ENCODE data around the gene RBM18. TPM values are rescaled to one million over a fixed set of nuclear protein-coding genes. Genes with fewer than 3 reads are reported as not detected.

Gene RBM18
- total RNA-seq, 1 donor from 2014 or later, result 7.3 TPM

DNA sequence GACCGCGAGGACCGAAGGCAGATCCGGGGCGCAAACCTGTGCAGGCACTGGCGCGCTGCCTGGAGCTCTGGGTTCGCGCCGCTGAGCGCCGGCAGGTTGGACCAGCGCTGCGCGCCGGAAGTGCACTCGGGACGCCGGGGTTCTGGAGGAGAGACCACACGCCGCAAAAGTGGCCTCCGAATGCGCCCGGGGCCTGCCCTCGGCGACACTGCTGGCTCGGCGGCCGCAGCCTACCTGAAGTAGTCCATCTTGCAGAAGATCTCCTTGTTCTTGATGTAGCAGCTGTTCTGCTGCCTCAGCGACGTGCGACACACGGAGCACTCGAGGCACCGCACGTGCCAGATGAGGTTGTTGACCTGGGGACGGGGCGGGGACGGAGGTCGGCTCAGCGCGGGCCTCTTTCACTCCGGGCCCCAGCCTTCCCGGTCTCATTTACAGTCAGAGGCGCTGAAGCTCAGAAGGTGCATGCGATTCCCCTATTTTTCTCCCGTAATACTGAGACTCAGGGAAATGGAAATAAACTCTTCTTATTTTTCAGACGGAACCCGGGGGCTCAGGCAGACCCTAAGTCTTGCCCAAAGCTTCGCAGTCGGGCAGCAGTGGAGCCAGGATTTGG, 38.4 kb downstream of the RBM18 start:
- Histone ChIP-seq H3K27ac (ENCODE audit: low read depth, low read length) (no peak overlapping the region), H3K4me3 (ENCODE audit: low read length in 3 of 3) (peak overlapping the region in 2 of 3 donors; percentile 20 to 52), H3K9me3 (ENCODE audit: control insufficient read depth in 3 of 3, low read length in 3 of 3) (no peaks in the 10 kb centered on the region)

DNA sequence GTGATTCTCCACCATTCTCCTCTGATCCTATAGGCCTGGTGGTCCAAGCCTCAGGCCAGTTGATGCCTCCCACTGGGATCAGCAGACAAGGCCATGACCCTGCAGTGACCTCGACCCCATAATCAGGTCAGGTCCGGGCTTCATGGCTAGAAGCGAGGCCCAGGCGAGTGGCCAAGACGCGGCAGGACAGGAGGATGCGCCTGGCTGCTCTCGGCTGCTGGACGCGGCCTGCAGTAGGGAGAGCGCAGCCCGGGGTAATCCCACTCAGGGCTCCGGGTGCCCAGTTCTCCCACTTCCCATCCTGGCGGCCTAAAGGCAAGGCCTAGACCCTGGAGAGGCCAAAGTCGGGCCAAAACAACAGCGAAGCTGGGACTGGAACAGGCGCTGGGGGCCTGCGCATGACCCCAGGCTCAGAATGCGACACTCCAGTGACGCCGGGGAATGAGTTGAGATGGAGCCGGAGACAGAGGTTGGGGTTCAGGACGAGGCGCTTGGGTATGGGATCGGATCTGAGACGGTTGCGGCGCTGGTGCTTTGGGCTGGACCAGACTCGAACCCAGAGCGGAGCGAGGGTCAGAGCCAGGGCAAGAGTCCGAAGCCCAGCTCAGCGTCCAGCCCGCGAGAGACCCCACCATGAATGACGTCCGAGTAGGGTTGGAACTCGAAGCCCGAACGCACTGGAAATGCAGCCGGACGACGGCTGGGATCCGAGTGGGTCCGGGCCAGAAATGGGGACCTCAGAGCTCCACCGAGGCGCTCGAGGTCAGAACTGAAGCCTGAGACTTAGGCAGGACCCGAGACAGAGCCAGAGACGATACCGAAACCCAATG, 39.1 kb downstream of the RBM18 start:
- peaks cover 4 to 15% (median 15%) of the 10 kb centered on the region in 3 donors for H3K4me1 ChIP-seq (ENCODE audit: control insufficient read depth in 3 of 3, insufficient read depth in 3 of 3, low read length in 3 of 3)
- no peak overlapping the region for H3K9ac ChIP-seq (ENCODE audit: low read depth in 1 of 3, low read length in 3 of 3)
- no peaks in the 10 kb centered on the region for H3K36me3 ChIP-seq (ENCODE audit: control insufficient read depth in 3 of 3, insufficient read depth in 3 of 3, low read length in 3 of 3)
- no peaks in the 10 kb centered on the region for H3K9me3 ChIP-seq (ENCODE audit: control insufficient read depth in 3 of 3, low read length in 3 of 3)
- H3K27me3 ChIP-seq (ENCODE audit: control insufficient read depth in 3 of 3, insufficient read depth in 3 of 3, low read length in 3 of 3), result peaks cover 81 to 93% (median 88%) of the 10 kb centered on the region in 3 donors
- H3K27ac ChIP-seq (ENCODE audit: low read depth, low read length), result no peak overlapping the region
- H3K4me3 ChIP-seq (ENCODE audit: low read length in 3 of 3), result peak overlapping the region in 1 of 3 donors; percentile 22

More for the DNA sequence above, 38.4 kb downstream of the RBM18 start:
- Histone ChIP-seq H3K9ac (ENCODE audit: low read depth in 1 of 3, low read length in 3 of 3) (peak overlapping the region in 1 of 3 donors; percentile 40), H3K27me3 (ENCODE audit: control insufficient read depth in 3 of 3, insufficient read depth in 3 of 3, low read length in 3 of 3) (peaks cover 78 to 93% (median 87%) of the 10 kb centered on the region in 3 donors), H3K4me1 (ENCODE audit: control insufficient read depth in 3 of 3, insufficient read depth in 3 of 3, low read length in 3 of 3) (peaks cover 3 to 15% (median 14%) of the 10 kb centered on the region in 3 donors), H3K36me3 (ENCODE audit: control insufficient read depth in 3 of 3, insufficient read depth in 3 of 3, low read length in 3 of 3) (no peaks in the 10 kb centered on the region)

DNA sequence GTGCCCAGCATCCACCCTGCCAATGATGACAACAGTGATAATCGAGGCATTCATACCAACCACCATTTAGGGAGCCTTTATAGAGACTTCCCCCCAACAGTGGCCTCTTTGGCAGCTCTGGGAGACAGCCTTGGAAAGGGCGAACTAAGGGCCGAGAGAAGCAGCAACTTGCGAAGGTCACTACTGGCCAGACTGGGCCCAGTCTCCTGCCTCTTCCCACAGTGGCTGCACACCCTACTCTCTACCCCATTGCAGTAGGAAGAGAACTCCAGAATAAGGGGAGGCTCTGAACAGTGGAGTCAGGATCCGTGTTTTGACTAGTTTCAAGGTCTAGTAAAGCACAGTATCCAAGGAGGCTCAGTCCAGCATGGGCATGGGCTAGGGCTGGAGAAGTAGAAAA, 41.2 kb downstream of the RBM18 start:
- Histone ChIP-seq H3K27ac (ENCODE audit: low read depth, low read length) (no peak overlapping the region), H3K9ac (ENCODE audit: low read depth in 1 of 3, low read length in 3 of 3) (no peak overlapping the region), H3K4me1 (ENCODE audit: control insufficient read depth in 3 of 3, insufficient read depth in 3 of 3, low read length in 3 of 3) (peaks cover 24 to 34% (median 31%) of the 10 kb centered on the region in 3 donors), H3K9me3 (ENCODE audit: control insufficient read depth in 3 of 3, low read length in 3 of 3) (no peaks in the 10 kb centered on the region), H3K36me3 (ENCODE audit: control insufficient read depth in 3 of 3, insufficient read depth in 3 of 3, low read length in 3 of 3) (no peaks in the 10 kb centered on the region), H3K4me3 (ENCODE audit: low read length in 3 of 3) (no peak overlapping the region), H3K27me3 (ENCODE audit: control insufficient read depth in 3 of 3, insufficient read depth in 3 of 3, low read length in 3 of 3) (peaks cover 82 to 95% (median 88%) of the 10 kb centered on the region in 3 donors)

DNA sequence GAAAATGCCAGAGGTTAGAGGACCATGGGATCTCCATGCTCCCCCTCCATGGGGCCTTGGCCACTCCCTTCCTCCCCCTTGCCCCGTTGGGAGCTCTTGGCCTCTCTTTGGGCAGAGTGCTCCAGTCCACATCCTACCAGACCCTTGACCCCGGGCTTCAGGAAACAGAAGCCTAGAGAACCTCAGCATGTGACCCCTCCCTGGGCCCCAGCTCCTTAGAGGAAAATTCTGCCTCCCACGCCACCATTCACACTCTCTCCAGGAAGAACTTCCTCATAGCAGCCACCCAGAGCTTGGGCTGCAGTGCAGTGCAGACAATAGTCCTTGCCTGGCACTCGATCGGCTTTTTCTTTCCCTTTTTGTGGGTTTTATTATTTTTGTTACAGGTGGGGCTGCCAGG, 41.8 kb downstream of the RBM18 start:
- Histone ChIP-seq H3K27me3 (ENCODE audit: control insufficient read depth in 3 of 3, insufficient read depth in 3 of 3, low read length in 3 of 3) (peaks cover 84 to 96% (median 90%) of the 10 kb centered on the region in 3 donors), H3K27ac (ENCODE audit: low read depth, low read length) (no peak overlapping the region), H3K9me3 (ENCODE audit: control insufficient read depth in 3 of 3, low read length in 3 of 3) (no peaks in the 10 kb centered on the region), H3K4me1 (ENCODE audit: control insufficient read depth in 3 of 3, insufficient read depth in 3 of 3, low read length in 3 of 3) (peaks cover 28 to 36% (median 36%) of the 10 kb centered on the region in 3 donors), H3K4me3 (ENCODE audit: low read length in 3 of 3) (no peak overlapping the region), H3K36me3 (ENCODE audit: control insufficient read depth in 3 of 3, insufficient read depth in 3 of 3, low read length in 3 of 3) (no peaks in the 10 kb centered on the region), H3K9ac (ENCODE audit: low read depth in 1 of 3, low read length in 3 of 3) (no peak overlapping the region)

GRCh38 chr9:122221183-122221811, 43.3 kb downstream of the RBM18 start:
- peaks cover 26 to 36% (median 28%) of the 10 kb centered on the region in 3 donors for H3K4me1 ChIP-seq (ENCODE audit: control insufficient read depth in 3 of 3, insufficient read depth in 3 of 3, low read length in 3 of 3)
- H3K27me3 ChIP-seq (ENCODE audit: control insufficient read depth in 3 of 3, insufficient read depth in 3 of 3, low read length in 3 of 3), result peaks cover 82 to 95% (median 86%) of the 10 kb centered on the region in 3 donors
- no peaks in the 10 kb centered on the region for H3K36me3 ChIP-seq (ENCODE audit: control insufficient read depth in 3 of 3, insufficient read depth in 3 of 3, low read length in 3 of 3)
- no peak overlapping the region for H3K4me3 ChIP-seq (ENCODE audit: low read length in 3 of 3)
- H3K9me3 ChIP-seq (ENCODE audit: control insufficient read depth in 3 of 3, low read length in 3 of 3), result no peaks in the 10 kb centered on the region
- H3K9ac ChIP-seq (ENCODE audit: low read depth in 1 of 3, low read length in 3 of 3), result no peak overlapping the region
- H3K27ac ChIP-seq (ENCODE audit: low read depth, low read length), result no peak overlapping the region

GRCh38 chr9:122220673-122221182, 43.9 kb downstream of the RBM18 start:
- H3K4me1 ChIP-seq (ENCODE audit: control insufficient read depth in 3 of 3, insufficient read depth in 3 of 3, low read length in 3 of 3), result peaks cover 22 to 36% (median 28%) of the 10 kb centered on the region in 3 donors
- no peaks in the 10 kb centered on the region for H3K36me3 ChIP-seq (ENCODE audit: control insufficient read depth in 3 of 3, insufficient read depth in 3 of 3, low read length in 3 of 3)
- no peak overlapping the region for H3K9ac ChIP-seq (ENCODE audit: low read depth in 1 of 3, low read length in 3 of 3)
- peak overlapping the region in 1 of 3 donors; percentile 63 for H3K4me3 ChIP-seq (ENCODE audit: low read length in 3 of 3)
- H3K27me3 ChIP-seq (ENCODE audit: control insufficient read depth in 3 of 3, insufficient read depth in 3 of 3, low read length in 3 of 3), result peaks cover 82 to 95% (median 86%) of the 10 kb centered on the region in 3 donors
- no peaks in the 10 kb centered on the region for H3K9me3 ChIP-seq (ENCODE audit: control insufficient read depth in 3 of 3, low read length in 3 of 3)
- H3K27ac ChIP-seq (ENCODE audit: low read depth, low read length), result no peak overlapping the region

GRCh38 chr9:122219856-122220672, 44.6 kb downstream of the RBM18 start:
- no peak overlapping the region for H3K27ac ChIP-seq (ENCODE audit: low read depth, low read length)
- H3K4me3 ChIP-seq (ENCODE audit: low read length in 3 of 3), result peak overlapping the region; percentile 57 to 63 (median 60)
- no peaks in the 10 kb centered on the region for H3K9me3 ChIP-seq (ENCODE audit: control insufficient read depth in 3 of 3, low read length in 3 of 3)
- H3K9ac ChIP-seq (ENCODE audit: low read depth in 1 of 3, low read length in 3 of 3), result peak overlapping the region in 2 of 3 donors; percentile 53 to 66
- peaks cover 22 to 36% (median 28%) of the 10 kb centered on the region in 3 donors for H3K4me1 ChIP-seq (ENCODE audit: control insufficient read depth in 3 of 3, insufficient read depth in 3 of 3, low read length in 3 of 3)
- H3K27me3 ChIP-seq (ENCODE audit: control insufficient read depth in 3 of 3, insufficient read depth in 3 of 3, low read length in 3 of 3), result peaks cover 83 to 95% (median 84%) of the 10 kb centered on the region in 3 donors
- H3K36me3 ChIP-seq (ENCODE audit: control insufficient read depth in 3 of 3, insufficient read depth in 3 of 3, low read length in 3 of 3), result peaks cover 0 to 2% (median 0%) of the 10 kb centered on the region in 3 donors

GRCh38 chr9:122218935-122219855, 45.4 kb downstream of the RBM18 start:
- Histone ChIP-seq H3K36me3 (ENCODE audit: control insufficient read depth in 3 of 3, insufficient read depth in 3 of 3, low read length in 3 of 3) (peaks cover 0 to 2% (median 0%) of the 10 kb centered on the region in 3 donors), H3K27ac (ENCODE audit: low read depth, low read length) (no peak overlapping the region), H3K27me3 (ENCODE audit: control insufficient read depth in 3 of 3, insufficient read depth in 3 of 3, low read length in 3 of 3) (peaks cover 80 to 93% (median 81%) of the 10 kb centered on the region in 3 donors), H3K4me3 (ENCODE audit: low read length in 3 of 3) (peak overlapping the region; percentile 57 to 63 (median 60)), H3K9ac (ENCODE audit: low read depth in 1 of 3, low read length in 3 of 3) (peak overlapping the region; percentile 43 to 66 (median 53)), H3K9me3 (ENCODE audit: control insufficient read depth in 3 of 3, low read length in 3 of 3) (no peaks in the 10 kb centered on the region), H3K4me1 (ENCODE audit: control insufficient read depth in 3 of 3, insufficient read depth in 3 of 3, low read length in 3 of 3) (peaks cover 27 to 41% (median 28%) of the 10 kb centered on the region in 3 donors)
